ENCODE results near the gene CAV2. TPM values are rescaled to one million over a fixed set of nuclear protein-coding genes. Genes with fewer than 3 reads are reported as not detected.
A peak's percentile ranks its signal among the peaks of the same experiment; 100 is the strongest.

The CAV2 gene
- total RNA-seq, 2 donors from 2014 or later, result 93.8 to 157 TPM

DNA sequence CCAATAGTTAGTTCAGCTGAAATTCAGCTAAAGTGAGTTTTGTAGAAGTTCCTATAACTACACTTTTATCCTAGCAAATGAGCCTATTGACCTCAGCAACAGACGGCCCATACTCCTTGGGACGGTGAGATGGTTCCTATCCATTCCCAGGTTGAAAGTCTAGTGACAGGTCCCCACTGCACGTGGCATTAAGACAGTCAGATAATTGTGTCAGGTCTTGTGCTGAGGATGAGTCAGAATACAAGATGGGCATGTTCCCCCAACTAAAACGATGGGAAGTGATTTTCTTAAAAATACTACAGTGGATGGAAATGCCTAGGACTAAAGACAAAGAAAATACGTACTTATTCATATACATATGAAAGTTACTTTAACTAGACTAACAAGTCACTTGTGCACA is 27.4 kb downstream of the CAV2 start:
- TF ChIP-seq, protein P1, sequence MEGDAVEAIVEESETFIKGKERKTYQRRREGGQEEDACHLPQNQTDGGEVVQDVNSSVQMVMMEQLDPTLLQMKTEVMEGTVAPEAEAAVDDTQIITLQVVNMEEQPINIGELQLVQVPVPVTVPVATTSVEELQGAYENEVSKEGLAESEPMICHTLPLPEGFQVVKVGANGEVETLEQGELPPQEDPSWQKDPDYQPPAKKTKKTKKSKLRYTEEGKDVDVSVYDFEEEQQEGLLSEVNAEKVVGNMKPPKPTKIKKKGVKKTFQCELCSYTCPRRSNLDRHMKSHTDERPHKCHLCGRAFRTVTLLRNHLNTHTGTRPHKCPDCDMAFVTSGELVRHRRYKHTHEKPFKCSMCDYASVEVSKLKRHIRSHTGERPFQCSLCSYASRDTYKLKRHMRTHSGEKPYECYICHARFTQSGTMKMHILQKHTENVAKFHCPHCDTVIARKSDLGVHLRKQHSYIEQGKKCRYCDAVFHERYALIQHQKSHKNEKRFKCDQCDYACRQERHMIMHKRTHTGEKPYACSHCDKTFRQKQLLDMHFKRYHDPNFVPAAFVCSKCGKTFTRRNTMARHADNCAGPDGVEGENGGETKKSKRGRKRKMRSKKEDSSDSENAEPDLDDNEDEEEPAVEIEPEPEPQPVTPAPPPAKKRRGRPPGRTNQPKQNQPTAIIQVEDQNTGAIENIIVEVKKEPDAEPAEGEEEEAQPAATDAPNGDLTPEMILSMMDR (IDR thresholded peaks at IDR 0.05), result no peak
- Histone ChIP-seq H3K4me1 (ENCODE audit: control insufficient read depth in 1 of 2, low read depth in 2 of 2) (peaks cover 36 to 46% of the 10 kb centered on the region in 2 donors), H3K9me3 (no peaks in the 10 kb centered on the region), H3K27ac (peak overlapping the region; percentile 95 to 98), H3K4me3 (peak overlapping the region; percentile 95), H3K36me3 (no peaks in the 10 kb centered on the region), H3K27me3 (replicated peaks; ENCODE audit: insufficient read depth) (no peaks in the 10 kb centered on the region)
- DNase-seq (ENCODE audit: low spot score) (no peak), ATAC-seq (ENCODE audit: insufficient number of reproducible peaks, low FRiP score, low read depth) (no peak)

DNA sequence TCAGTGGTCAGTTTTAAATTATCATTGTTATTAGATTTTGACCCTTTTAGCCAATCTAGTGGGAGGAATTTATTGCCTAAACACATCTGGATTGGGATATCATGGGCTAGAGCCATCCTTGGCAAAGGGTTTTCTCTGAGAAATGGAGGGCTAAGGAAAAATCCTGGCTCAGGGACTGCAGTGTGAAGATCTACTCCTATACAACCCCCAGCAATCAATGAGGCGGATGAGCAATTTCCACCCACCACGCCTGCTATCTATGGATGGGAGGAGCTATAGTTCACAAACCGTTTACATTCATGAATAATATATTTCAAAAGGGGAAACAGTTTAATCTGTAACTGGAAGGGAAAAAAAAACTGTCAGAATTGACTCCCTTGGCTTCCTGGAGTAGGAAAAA is 28.0 kb downstream of the CAV2 start:
- no peaks in the 10 kb centered on the region for H3K27me3 ChIP-seq (replicated peaks; ENCODE audit: insufficient read depth)
- peak overlapping the region; percentile 44 to 98 for H3K27ac ChIP-seq
- H3K36me3 ChIP-seq, result no peaks in the 10 kb centered on the region
- TF ChIP-seq, protein P1 (IDR thresholded peaks at IDR 0.05), result no peak
- ATAC-seq (ENCODE audit: insufficient number of reproducible peaks, low FRiP score, low read depth) (no peak), DNase-seq (ENCODE audit: low spot score) (no peak)
- H3K4me3 ChIP-seq, result peak overlapping the region; percentile 95
- H3K4me1 ChIP-seq (ENCODE audit: control insufficient read depth in 1 of 2, low read depth in 2 of 2), result peaks cover 36 to 52% of the 10 kb centered on the region in 2 donors
- H3K9me3 ChIP-seq, result no peaks in the 10 kb centered on the region

DNA sequence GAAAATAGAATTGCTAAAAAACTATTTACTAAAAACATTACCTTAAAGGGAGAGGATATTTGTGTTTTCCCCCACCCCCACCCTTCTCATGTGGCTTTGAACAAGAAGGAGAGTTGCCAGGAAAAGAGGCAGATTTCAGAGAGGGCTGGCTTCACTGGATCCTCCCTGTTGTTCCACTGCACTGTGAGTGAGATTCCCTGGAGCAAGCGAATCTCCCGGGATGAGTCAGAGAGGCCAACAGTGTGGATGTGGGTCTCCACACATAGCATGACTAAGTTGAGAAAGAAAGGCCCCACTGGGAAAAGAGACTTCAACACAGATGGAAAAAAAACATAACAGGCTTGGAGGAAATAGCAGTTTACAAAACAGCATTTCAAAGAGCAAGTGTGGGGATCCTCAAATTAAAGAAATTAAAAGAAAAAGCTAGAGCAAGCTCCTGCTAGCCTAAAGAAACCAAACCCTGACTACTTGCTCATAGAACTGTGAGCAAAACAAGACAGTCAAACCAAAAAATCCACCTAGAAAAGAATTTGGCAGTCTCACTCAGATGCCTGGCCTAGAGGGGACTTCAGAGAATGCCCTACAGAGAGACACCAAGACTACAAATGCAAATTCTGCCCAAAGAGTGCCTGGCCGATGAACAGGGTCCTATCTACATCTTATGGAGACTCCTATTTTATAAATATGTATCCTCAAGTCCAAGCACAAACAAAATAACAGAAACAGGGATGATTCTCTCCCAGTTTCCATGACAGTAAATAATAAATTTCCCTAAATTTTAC is 28.7 kb downstream of the CAV2 start:
- DNase-seq (ENCODE audit: low spot score) (peak; percentile 57), ATAC-seq (ENCODE audit: insufficient number of reproducible peaks, low FRiP score, low read depth) (peak; percentile 38)
- peak overlapping the region; percentile 44 to 98 for H3K27ac ChIP-seq
- no peaks in the 10 kb centered on the region for H3K27me3 ChIP-seq (replicated peaks; ENCODE audit: insufficient read depth)
- H3K36me3 ChIP-seq, result no peaks in the 10 kb centered on the region
- H3K4me1 ChIP-seq (ENCODE audit: control insufficient read depth in 1 of 2, low read depth in 2 of 2), result peaks cover 36 to 57% of the 10 kb centered on the region in 2 donors
- TF ChIP-seq, protein P1 (IDR thresholded peaks at IDR 0.05), result no peak
- peak overlapping the region; percentile 95 for H3K4me3 ChIP-seq
- no peaks in the 10 kb centered on the region for H3K9me3 ChIP-seq

DNA sequence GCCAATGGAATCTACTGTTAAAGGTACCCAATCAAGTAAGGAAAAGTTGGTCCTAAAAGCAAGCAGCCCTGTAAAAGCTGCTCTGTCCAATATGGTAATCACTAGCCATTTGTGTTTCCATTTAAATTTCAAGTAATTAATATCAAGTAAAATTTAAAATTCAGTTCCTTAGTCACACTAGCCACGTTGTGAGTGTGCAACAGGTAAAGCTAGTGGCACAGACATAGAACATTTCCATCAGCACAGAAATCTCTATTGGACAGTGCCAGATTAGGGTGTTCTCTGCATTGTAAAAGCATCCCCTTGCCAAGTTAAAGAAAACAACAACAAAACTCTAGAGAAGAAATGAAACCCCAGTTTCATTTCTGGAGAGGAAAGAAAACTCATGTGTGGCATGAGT is 29.7 kb downstream of the CAV2 start:
- peak overlapping the region; percentile 2 to 29 for H3K27ac ChIP-seq
- DNase-seq (ENCODE audit: low spot score) (no peak), ATAC-seq (ENCODE audit: insufficient number of reproducible peaks, low FRiP score, low read depth) (no peak)
- H3K4me3 ChIP-seq, result peak overlapping the region; percentile 95
- peaks cover 32 to 65% of the 10 kb centered on the region in 2 donors for H3K4me1 ChIP-seq (ENCODE audit: control insufficient read depth in 1 of 2, low read depth in 2 of 2)
- TF ChIP-seq, protein P1 (IDR thresholded peaks at IDR 0.05), result no peak
- H3K9me3 ChIP-seq, result no peaks in the 10 kb centered on the region
- H3K27me3 ChIP-seq (replicated peaks; ENCODE audit: insufficient read depth), result no peaks in the 10 kb centered on the region
- no peaks in the 10 kb centered on the region for H3K36me3 ChIP-seq

DNA sequence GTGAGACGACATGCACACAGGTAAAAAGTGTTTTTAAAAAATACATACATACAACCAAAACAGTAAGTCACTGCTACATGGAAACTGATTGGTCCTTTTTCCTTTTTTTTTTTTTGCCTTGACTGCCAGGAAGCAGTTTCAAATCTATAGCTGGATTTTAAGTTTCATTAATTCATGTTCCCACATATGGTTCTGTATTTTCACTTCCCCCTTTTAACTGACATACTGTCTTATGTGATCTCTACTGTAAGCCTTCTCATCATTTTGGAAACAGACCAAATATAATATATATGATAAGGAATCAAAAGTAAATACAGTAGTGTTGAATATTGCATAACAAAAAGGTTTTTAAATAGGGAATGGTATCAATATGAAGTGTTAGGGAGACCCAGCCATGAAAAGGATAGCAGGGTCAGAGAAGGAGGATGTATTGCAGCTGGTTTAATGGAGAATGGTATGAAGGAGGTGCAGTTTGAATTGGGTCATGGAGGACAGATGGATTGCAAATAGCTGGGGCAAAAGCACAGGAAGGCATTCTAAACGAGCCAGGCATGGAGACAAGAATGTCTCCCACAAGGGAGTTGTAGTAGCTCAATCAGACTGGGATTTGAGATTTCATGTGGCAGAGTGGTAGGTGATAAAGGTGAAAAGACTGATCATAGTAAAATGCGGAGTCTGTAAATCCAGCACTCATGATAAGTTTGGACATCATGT is 30.7 kb downstream of the CAV2 start:
- TF ChIP-seq, protein P1 (IDR thresholded peaks at IDR 0.05), result no peak
- H3K9me3 ChIP-seq, result no peaks in the 10 kb centered on the region
- no peaks in the 10 kb centered on the region for H3K27me3 ChIP-seq (replicated peaks; ENCODE audit: insufficient read depth)
- ATAC-seq (ENCODE audit: insufficient number of reproducible peaks, low FRiP score, low read depth), result no peak
- H3K27ac ChIP-seq, result peak overlapping the region in 1 of 2 donors; percentile 3
- peak overlapping the region; percentile 34 for H3K4me3 ChIP-seq
- H3K4me1 ChIP-seq (ENCODE audit: control insufficient read depth in 1 of 2, low read depth in 2 of 2), result peaks cover 35 to 74% of the 10 kb centered on the region in 2 donors
- H3K36me3 ChIP-seq, result no peaks in the 10 kb centered on the region
- DNase-seq (ENCODE audit: low spot score), result no peak

Data from thoracic aorta (tissue), 2 donors.